ENCODE data around the gene CCSER1. TPM values are rescaled to one million over a fixed set of nuclear protein-coding genes. Genes with fewer than 3 reads are reported as not detected.
"Not testable (repeated sequence)": the region's sequence is repeated elsewhere in the genome, so short reads cannot be mapped to it uniquely, and the experiment has no call there.

Gene CCSER1
- total RNA-seq, 1 experiment from 2014 or later: not detected

DNA sequence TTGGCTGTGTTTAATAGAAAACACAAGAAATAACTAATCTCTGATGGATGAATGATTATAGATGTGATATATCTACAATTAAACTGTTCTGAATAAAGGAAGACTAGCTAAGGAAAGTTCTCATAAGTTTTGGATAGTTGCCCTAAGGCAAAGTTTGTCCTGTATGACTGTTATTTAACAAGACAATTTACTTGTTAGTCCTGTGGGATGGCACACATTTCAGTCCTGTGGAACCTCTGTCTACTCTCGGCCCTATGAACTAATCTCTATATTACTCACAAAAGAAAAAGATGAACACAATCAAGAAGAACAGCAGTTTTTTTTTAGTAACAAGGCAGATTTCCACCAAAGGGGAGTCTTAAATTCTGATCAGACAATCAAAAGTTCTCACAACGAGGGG, 314.6 kb downstream of the CCSER1 start:
- DNase-seq (ENCODE audit: low read depth): no peak

DNA sequence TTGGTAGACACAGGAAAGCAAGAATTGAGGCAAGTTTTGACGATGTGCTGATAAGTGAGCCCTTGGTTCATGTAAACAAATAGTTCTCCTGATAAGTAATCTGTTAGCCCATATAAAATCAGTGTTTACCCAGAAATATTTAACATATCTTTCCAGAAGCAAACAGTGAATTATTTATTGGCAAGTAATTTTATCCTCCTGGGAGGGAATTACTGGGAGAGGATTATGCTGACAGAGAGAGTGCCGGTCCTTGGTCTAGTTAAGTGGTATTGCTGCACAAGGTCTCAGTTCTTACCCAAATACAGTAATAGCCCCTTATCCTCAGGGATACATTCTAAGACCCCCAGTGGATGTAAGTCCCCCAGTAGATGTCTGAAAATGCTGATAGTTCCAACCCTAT, 315.4 kb downstream of the CCSER1 start:
- no peak for DNase-seq (ENCODE audit: low read depth)

DNA sequence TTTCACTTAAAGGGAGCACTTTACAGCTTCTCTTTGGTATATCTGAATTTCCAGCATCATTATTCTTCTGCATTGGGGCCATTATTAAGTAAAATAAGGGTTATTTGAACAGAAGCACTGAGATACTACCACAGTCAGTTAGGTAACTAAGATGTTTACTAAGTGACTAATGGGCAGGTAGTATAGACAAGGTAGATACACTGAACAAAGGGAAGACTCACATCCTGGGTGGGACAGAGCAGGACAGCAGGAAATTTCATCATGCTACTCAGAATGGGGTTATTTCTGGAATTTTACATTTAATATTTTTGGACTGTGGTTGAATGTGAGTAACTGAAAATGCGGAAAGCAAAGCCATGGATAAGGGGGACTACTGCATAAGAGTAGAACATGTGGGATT, 316.0 kb downstream of the CCSER1 start:
- DNase-seq (ENCODE audit: low read depth): no peak

DNA sequence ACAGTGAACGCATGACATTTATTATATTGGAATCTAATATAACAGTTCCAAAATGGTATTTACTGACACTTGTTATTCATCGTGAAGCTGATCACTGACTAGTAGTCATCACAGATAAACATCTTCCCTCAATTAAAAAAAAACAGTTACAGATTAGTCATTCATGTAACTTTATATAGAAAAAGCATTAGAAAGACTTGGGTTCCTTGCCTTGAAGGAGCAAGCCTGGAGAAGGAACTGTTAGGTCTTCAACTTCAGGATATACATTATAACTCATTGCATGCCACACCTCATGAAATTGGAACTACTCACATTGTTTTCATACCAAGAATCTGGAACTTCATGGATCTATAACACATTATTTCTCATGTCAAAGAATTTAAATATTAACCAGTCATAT, 317.7 kb downstream of the CCSER1 start:
- DNase-seq (ENCODE audit: low read depth): no peak

DNA sequence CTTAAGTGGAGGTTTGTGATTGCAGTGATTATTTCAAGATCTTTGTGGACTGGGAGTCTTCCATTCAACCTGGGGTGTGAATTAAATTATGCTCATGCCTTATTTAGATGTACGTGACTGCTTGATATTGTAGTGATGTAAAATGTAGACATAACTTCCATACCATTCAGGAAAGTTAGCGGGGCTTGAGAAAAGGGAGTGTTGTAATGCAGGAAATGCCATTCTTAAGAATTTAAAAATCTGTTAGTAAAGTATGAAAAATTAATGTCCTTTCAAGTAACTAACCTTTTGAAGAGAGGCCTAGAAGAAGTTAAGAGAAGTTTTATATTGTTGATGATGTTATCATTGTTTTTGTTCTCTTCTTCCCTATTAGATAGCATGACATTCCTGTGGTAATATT, 318.2 kb downstream of the CCSER1 start:
- no peak for DNase-seq (ENCODE audit: low read depth)

DNA sequence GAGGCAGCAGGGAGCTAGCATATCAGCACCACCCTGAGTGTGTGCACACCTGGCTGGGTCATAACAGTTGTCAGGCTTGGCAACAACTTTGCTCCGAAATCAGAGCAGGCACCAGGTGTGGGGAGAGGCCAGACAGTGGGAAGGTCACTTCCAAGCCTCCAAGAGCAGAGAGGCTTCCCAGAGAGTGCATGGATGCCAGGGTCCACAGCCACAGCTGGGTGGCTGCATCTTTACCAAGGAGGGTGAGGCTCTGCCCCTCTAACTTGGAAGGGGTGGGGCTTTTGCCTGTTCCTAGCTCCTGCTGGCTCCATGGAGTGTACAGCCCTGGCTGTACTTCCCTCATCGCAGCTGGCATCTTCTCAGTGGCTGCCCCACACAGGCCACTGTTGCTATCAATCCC, 322.4 kb downstream of the CCSER1 start:
- DNase-seq (ENCODE audit: low read depth): no peak

DNA sequence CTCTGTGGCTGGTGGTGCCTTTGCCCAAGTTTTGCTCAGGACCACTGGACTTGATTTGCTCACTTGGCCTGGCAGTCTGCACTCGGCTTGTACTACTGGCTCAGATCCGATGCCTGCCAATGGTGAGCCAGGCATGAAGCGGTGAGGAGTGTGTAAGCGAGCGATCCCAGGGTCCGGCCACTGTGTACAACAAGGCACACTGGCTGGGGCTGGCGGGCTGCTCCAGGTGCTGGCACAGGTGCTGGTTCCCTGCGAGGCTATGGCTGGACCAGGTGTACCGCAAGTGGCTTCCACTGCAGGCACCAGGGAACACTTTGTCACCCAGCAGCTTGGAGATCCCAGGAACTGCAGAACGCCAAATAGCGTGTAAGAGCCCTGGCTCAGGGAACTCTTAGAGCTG, 329.7 kb downstream of the CCSER1 start:
- DNase-seq (ENCODE audit: low read depth): no peak

DNA sequence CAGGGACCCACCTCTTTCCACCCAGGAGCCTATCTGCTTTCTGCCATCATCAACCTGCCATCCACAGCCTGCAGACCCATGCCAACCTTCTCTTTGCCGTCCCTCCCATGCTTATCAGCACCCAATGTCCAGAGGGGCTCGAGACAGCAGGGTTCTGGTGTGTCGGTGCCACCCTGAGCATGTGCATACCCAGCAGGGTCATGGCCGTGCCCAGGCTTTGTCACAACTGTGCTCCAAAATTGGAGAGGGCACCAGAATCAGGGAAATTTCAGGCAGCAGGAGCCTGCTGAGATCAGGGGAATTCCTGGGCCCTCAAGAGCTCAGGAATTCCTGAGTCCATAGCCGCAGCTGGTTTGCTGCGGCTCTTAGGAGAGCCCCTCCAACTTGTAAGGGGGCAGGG, 330.6 kb downstream of the CCSER1 start:
- no peak for DNase-seq (ENCODE audit: low read depth)

DNA sequence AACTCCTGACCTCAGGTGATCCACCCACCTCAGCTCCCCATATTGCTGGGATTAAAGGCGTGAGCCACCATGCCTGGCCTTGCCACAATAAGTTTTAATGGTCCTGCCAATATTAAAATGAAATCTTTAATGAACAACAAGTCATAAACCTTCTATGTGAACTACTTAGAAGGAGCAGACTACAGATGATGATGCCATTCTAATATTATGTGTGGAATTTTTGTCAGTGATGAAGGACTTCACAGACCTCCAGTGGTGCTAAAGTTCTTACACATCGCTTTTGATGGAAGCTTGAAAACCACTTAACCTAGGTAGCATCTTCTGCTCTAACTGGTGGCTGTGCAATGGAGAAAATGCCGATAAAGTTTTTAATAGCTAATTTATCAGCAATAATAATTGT, 331.4 kb downstream of the CCSER1 start:
- DNase-seq (ENCODE audit: low read depth): no peak

DNA sequence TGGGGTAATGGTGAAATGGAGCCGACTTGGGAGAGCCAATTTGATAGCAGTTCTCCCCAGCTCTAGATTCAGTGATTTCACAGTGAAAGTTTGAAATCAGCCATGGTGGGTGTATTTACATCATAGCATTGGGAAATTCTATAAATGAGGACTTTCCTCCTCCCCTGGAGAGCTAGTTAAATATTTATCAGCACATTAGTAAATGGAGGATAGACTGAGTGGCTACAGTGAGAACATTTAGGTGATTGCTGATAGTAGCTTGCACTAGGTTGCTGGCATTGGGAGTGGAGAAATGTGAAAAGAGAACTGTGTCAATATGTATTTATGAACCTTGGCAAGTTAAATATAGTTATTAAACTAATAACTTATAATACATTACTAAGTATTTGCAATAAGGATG, 347.3 kb downstream of the CCSER1 start:
- DNase-seq (ENCODE audit: low read depth): no peak

DNA sequence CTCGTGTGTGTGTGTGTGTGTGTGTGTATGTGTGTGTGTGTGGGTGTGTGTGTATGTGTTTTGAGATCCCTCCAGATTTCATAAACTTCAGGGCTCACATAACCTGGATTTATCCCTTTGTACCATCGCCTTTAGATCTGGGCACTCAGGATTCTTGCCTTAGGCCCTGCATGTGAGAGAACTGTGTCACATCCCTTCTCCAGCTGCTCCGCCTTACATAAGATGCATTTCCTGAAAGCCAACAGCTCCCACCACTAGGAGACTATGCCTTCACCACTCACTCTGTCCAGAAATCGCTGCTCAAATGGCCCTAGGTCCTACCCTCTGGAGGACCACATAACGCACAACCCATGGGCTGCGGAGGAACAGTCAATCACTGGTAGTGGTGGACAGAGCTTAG, 348.8 kb downstream of the CCSER1 start:
- no peak for DNase-seq (ENCODE audit: low read depth)

DNA sequence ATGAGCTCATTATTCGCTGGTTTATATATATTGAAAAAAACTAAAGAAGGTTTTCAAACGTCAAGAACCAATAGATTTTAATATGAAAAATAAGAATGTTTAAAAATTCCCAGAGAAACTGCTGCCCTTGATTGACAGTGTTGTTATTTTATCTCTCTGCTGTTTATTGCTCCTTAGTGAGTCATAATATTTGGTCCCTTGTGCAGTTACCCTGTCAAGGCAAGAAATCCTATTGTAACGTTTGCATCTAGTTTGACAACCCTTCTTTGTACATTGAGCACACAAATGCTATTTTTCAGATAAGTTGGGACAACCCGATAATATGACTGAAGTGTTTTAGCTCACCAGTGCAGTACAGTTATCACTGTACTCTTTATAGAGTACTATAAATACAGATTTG, 349.4 kb downstream of the CCSER1 start:
- DNase-seq (ENCODE audit: low read depth): no peak

DNA sequence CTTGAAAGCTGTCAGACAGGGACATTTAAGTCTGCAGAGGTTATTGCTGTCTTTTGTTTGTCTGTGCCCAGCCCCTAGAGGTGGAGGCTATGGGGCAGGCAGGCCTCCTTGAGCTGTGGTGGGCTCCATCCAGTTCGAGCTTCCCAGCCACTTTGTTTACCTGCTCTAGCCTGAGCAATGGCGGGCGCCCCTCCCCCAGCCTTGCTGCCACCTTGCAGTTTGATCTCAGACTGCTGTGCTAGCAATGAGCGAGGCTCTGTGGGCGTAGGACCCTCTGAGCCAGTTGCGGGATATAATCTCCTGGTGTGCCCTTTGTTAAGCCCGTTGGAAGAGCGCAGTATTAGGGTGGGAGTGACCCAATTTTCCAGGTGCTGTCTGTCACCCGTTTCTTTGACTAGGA, 357.7 kb downstream of the CCSER1 start:
- DNase-seq (ENCODE audit: low read depth): not testable (repeated sequence)

DNA sequence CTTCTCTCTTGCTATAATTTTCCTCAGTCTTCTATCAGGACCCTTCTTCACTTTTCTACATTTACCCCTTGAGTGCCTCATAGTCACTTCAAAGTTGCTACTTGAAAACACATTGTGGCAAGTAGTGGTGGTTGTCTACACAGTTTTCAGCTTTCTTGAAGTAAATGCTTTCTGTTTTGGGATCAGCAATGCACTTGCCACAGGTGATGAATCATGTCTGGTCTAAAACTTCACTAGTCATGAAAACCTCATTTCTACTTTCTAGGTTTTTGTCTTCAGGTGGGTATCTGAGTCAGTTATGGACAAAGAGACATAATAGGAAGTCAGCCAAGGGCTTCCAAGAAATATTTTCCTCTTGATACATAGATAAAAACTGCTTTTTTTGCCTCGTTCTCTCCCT, 359.2 kb downstream of the CCSER1 start:
- DNase-seq (ENCODE audit: low read depth): no peak

DNA sequence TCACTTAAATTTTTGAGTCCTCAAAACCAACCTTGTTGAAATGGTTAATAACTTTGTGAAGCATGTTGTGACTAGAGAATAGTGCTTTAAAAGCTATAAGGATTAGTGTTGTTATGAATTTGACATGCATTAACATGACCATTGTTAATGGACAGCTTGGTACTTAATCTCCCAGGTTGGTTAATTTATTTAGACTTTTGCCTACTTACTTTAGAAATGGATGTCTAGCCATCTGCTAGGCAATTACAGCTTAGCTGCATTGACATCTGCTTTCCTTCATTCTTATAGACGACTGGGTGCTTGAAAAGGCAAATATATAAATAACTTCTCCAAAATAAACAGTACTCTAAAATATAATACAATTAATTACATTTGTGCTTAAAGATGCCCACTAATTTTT, 368.0 kb downstream of the CCSER1 start:
- DNase-seq (ENCODE audit: low read depth): no peak

DNA sequence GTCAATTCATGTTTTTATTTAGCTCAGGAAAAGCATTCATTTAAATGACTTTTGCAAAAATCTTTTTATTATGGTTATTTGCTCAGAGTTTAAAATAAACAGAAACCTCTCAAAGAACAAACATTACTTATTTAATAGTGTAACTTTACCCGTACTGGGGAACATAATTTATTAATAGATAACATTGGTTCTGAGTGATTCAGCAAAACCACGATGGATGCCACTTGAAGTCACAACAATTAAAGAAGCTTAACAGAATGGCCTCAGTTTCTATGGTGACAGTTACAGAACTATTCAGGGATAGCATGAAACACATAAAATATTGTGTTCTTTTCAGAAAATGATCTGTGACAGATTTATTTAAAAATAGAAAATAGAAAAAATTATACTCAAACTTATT, 368.7 kb downstream of the CCSER1 start:
- no peak for DNase-seq (ENCODE audit: low read depth)

DNA sequence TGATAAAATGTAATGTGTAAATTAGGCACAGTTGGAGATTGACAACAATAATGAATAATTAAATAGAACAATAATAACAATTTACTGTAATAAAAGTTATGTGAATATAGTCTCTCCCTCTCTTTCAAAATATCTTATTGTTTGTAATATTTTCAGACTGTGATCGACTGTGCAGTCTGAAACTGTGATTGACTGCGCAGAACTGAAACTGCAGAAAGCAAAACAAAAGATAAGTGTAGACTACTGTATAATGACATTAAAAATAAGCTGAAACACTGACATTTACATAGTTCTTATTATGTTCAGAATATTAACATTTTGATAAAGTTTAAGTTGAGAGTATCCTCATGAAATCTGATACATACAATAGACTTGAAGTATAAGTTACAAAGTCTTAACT, 371.0 kb downstream of the CCSER1 start:
- DNase-seq (ENCODE audit: low read depth): no peak

DNA sequence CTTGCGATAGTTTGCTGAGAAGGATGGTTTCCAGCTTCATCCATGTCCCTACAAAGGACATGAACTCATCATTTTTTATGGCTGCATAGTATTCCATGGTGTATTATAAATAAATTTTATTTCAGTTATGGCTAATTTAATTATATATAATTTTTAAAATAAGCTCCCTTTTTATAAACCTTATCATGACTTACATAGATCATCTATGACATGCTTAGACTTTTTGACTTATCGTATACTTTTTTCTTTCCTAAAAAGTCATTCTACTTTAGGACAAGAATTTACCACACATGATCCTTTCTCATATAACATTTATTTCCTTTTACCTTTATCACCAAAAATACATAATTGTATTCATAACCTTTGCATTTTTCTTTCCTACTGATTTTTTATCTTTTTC, 376.5 kb downstream of the CCSER1 start:
- peak; percentile 2 for DNase-seq (ENCODE audit: low read depth)

DNA sequence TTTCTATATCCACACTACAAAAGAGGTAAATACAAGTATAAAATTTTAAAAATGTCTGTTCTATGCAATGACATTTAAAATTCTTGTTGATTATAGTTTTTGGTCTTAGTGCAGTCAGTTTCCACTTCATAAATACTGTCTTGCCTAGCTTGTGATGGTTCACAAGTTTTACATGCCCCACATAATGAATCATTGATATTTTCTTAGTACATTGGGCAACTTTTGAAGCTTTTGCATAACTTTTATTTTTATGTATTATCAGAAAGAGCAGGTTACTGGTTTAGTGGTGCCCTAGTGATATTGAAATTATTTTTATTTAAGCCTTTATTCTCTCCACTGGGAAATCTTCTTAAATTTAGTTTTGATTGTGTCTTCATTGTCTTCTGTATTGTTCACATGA, 388.0 kb downstream of the CCSER1 start:
- no peak for DNase-seq (ENCODE audit: low read depth)

DNA sequence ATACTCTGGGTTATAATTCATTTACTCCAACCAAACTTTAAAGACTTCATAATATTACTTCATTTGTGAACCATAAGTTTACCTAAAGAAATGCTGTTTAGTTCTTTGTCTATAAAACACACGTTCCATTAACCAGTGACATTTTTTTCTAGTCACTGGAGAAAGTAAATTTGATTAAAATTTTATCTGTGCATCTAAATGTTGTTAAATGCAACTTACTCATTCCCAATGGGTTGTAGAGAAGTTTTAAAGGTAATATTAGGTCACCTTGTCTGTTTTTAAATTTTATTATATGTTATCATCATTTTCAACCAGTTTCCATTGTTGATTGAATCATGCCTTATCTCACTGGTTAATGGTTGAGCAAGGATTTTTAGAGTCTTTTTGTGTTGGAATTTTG, 401.4 kb downstream of the CCSER1 start:
- no peak for DNase-seq (ENCODE audit: low read depth)

DNA sequence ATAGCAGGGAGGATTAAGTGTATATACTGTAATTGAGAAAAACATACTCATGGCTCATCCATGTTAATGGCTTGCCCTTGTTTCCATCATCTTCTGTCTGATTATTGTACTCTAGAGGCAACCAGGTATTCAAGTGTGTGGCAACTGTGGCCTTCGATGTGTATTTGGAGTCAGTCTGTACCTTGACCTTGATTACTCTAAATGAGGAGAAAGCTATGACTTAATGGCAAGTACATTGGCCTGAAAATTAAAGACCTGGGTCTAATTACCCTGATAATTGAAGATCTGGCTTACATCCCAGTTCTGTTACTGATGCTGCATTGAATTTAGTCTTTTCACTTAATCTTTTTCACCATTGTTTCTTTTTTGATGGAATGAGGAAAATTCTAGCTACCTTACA, 409.2 kb downstream of the CCSER1 start:
- DNase-seq (ENCODE audit: low read depth): no peak

DNA sequence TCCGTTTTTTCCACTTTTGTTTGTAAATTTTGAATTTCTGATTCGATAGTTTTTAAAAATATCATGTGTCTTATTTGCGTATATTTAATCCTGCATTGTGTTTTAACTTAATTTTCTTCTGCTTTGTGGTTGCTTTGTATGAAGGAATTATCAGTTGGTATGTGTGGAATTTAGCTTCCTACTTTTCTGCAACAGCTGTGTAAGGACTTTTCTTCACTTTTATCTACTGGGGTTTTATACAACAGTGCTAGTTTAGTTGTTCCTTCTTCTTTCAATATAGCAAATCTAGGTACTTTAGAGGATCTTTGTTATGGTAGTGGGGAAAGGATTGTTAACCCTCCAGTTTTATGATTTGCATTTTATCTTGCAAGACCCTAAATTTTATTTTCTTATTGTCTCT, 410.3 kb downstream of the CCSER1 start:
- peak; percentile 9 for DNase-seq (ENCODE audit: low read depth)

DNA sequence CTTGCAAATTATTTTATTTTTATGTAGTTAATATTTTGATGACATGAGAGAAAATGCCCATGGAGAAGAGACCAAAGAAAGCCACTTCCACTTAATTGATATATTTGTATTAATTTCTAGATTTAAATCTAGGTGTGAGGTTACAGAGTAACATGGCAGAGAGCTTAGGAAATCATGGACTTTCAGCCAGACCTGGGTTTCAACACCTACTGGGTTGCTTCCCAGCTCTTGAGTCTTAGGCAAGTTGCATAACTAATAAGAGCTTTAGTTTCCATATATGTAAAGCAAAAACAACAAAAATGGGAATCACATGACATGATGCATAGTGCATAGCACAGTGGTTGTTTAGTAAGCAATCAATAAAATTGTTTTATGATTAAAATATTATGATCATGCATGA, 413.3 kb downstream of the CCSER1 start:
- no peak for DNase-seq (ENCODE audit: low read depth)

DNA sequence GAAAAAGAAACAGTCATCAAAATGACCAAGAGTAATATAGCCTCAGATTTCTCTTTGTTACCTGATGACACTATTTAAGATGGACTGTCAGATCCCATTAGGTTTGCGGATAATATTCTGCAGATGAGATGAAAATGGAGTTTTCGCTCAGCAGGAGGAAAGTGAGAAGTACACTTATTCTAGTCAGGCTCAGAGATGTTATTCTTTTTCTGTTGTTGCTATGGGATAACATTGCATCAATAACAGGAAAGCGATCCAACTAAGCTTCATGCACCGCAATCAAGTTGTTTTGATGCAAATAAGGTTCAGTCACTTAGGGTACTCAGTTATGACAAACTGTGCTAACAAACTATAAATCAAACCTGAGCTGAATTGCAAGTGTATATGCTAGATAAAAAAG, 415.0 kb downstream of the CCSER1 start:
- no peak for DNase-seq (ENCODE audit: low read depth)

All from LHCN-M2 (cell line).